Measurements from ENCODE around the gene ABCF1. TPM values are rescaled to one million over a fixed set of nuclear protein-coding genes. Genes with fewer than 3 reads are reported as not detected.
A peak's percentile ranks its signal among the peaks of the same experiment; 100 is the strongest.

The ABCF1 gene
- polyA plus RNA-seq, 1 donor from 2014 or later = 19.5 TPM

DNA sequence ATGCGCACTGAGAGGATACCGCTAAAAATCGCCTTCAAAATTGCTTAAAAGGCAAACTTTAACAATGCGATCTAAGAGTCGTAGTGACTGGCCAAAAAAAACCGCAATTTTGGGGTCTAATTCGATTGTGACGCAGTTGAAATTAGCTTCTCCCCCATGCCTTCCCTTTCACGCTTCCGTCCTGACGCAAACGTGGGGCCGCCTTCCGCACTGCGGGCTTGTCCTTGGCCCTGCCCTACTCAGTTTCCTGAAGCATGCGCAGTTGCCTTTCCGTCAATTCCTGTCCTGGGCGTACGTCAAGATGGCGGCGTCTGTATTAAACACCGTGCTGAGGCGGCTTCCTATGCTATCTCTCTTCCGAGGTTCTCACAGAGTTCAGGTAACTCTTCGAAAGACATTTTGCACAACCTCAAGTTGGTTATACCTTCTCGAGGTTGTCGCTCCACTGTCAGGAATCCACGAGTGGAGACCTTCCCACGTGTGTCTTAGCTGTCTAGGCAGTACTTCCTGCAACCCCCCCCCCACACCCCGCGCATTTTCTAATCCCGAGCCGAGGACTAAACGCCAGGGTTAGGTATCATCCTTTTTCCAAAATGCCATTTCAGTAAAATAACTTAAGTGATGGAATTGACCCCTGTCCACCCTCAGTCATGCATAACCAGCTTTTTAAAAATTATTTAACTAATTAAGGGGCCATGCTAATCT lies 46.5 kb downstream of the ABCF1 start, which contains the start of gene MRPS18B:
Gene MRPS18B (plus strand): TSS at position 276 of the 705 bp plus-strand sequence. CDS start 26 bp downstream, at position 302.
- H3K4me2 ChIP-seq (ENCODE audit: low read length) = peak within 1 kb of the TSS; percentile 81
- H2AFZ ChIP-seq (ENCODE audit: low read depth, low read length) = peak within 1 kb of the TSS; percentile 38
- peaks cover 8% of the 10 kb centered on the region for H3F3A ChIP-seq (ENCODE audit: insufficient read depth, low read length, poor library complexity, severe bottlenecking)
- H3K36me3 ChIP-seq (ENCODE audit: insufficient read depth, low read length) = peaks cover 9% of the 10 kb centered on the region
- peak within 1 kb of the TSS; percentile 100 for H3K27ac ChIP-seq (ENCODE audit: low read length)
- peak within 1 kb of the TSS; percentile 83 for H3K4me3 ChIP-seq (ENCODE audit: low read length)
- TF ChIP-seq EP300 (conservative IDR thresholded peaks at IDR 0.05; ENCODE audit: poor library complexity, severe bottlenecking) (no peak), RAD21 (conservative IDR thresholded peaks at IDR 0.05) (peak; percentile 41), SMC3 (conservative IDR thresholded peaks at IDR 0.05; ENCODE audit: poor library complexity) (no peak), TAF1 (IDR thresholded peaks at IDR 0.05; ENCODE audit: low read depth) (peak; percentile 88), EZH2 (IDR thresholded peaks at IDR 0.05; ENCODE audit: borderline replicate concordance, insufficient read depth, low read length, poor library complexity, severe bottlenecking) (no peak), POLR2AphosphoS5 (IDR thresholded peaks at IDR 0.05) (peak; percentile 96), MXI1 (conservative IDR thresholded peaks at IDR 0.05; ENCODE audit: poor library complexity, severe bottlenecking) (peak; percentile 99)
- TF ChIP-seq, protein P1, sequence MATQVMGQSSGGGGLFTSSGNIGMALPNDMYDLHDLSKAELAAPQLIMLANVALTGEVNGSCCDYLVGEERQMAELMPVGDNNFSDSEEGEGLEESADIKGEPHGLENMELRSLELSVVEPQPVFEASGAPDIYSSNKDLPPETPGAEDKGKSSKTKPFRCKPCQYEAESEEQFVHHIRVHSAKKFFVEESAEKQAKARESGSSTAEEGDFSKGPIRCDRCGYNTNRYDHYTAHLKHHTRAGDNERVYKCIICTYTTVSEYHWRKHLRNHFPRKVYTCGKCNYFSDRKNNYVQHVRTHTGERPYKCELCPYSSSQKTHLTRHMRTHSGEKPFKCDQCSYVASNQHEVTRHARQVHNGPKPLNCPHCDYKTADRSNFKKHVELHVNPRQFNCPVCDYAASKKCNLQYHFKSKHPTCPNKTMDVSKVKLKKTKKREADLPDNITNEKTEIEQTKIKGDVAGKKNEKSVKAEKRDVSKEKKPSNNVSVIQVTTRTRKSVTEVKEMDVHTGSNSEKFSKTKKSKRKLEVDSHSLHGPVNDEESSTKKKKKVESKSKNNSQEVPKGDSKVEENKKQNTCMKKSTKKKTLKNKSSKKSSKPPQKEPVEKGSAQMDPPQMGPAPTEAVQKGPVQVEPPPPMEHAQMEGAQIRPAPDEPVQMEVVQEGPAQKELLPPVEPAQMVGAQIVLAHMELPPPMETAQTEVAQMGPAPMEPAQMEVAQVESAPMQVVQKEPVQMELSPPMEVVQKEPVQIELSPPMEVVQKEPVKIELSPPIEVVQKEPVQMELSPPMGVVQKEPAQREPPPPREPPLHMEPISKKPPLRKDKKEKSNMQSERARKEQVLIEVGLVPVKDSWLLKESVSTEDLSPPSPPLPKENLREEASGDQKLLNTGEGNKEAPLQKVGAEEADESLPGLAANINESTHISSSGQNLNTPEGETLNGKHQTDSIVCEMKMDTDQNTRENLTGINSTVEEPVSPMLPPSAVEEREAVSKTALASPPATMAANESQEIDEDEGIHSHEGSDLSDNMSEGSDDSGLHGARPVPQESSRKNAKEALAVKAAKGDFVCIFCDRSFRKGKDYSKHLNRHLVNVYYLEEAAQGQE (IDR thresholded peaks at IDR 0.05; ENCODE audit: borderline replicate concordance) = peak; percentile 96
- TF ChIP-seq, protein P2, sequence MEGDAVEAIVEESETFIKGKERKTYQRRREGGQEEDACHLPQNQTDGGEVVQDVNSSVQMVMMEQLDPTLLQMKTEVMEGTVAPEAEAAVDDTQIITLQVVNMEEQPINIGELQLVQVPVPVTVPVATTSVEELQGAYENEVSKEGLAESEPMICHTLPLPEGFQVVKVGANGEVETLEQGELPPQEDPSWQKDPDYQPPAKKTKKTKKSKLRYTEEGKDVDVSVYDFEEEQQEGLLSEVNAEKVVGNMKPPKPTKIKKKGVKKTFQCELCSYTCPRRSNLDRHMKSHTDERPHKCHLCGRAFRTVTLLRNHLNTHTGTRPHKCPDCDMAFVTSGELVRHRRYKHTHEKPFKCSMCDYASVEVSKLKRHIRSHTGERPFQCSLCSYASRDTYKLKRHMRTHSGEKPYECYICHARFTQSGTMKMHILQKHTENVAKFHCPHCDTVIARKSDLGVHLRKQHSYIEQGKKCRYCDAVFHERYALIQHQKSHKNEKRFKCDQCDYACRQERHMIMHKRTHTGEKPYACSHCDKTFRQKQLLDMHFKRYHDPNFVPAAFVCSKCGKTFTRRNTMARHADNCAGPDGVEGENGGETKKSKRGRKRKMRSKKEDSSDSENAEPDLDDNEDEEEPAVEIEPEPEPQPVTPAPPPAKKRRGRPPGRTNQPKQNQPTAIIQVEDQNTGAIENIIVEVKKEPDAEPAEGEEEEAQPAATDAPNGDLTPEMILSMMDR (IDR thresholded peaks at IDR 0.05; ENCODE audit: poor library complexity, severe bottlenecking) = no peak
- H3K9me3 ChIP-seq (ENCODE audit: low read length) = no peaks in the 10 kb centered on the region
- H3K79me2 ChIP-seq (replicated peaks; ENCODE audit: insufficient read depth, low read length) = peaks cover 50% of the 10 kb centered on the region
- peak within 1 kb of the TSS; percentile 99 for H3K9ac ChIP-seq (ENCODE audit: low read length)
- H3K27me3 ChIP-seq (ENCODE audit: insufficient read depth, low read depth, low read length) = no peaks in the 10 kb centered on the region
- no peaks in the 10 kb centered on the region for H4K20me1 ChIP-seq (ENCODE audit: insufficient read depth)
- no peaks in the 10 kb centered on the region for H3K9me2 ChIP-seq (ENCODE audit: insufficient read depth, low read length)

DNA sequence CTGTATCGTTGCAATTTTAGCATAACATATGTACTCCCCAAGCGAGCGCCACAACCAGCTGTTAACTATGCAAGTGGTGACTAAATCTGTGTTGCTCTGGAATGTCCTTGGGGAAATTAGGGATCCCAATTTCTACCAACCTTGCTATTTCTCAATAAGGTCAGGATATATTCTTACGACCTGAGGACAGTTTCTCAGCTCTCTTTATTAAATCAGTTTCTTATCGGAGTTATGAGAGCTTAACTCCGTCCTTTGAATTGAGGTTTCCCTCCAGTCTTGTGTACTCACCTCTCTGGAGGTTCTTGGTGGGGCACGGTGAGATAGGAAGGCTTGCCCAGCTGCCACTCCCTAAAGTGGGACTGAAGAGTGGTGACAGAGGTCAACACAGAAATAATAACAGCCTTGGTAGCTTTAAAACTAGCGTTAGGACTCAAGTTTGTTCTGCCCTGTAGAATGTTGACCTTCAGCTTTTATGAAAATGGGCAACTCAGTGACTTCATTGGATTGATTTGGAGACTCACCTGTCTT lies 47.1 kb downstream of the ABCF1 start:
- peaks cover 9% of the 10 kb centered on the region for H3K36me3 ChIP-seq (ENCODE audit: insufficient read depth, low read length)
- peaks cover 47% of the 10 kb centered on the region for H3K79me2 ChIP-seq (replicated peaks; ENCODE audit: insufficient read depth, low read length)
- H3K27ac ChIP-seq (ENCODE audit: low read length) = peak overlapping the region; percentile 84
- TF ChIP-seq TAF1 (IDR thresholded peaks at IDR 0.05; ENCODE audit: low read depth) (no peak), MXI1 (conservative IDR thresholded peaks at IDR 0.05; ENCODE audit: poor library complexity, severe bottlenecking) (no peak), POLR2AphosphoS5 (IDR thresholded peaks at IDR 0.05) (no peak), RAD21 (conservative IDR thresholded peaks at IDR 0.05) (no peak), SMC3 (conservative IDR thresholded peaks at IDR 0.05; ENCODE audit: poor library complexity) (no peak), EP300 (conservative IDR thresholded peaks at IDR 0.05; ENCODE audit: poor library complexity, severe bottlenecking) (no peak), EZH2 (IDR thresholded peaks at IDR 0.05; ENCODE audit: borderline replicate concordance, insufficient read depth, low read length, poor library complexity, severe bottlenecking) (no peak)
- TF ChIP-seq, protein P2 (IDR thresholded peaks at IDR 0.05; ENCODE audit: poor library complexity, severe bottlenecking) = no peak
- TF ChIP-seq, protein P1 (IDR thresholded peaks at IDR 0.05; ENCODE audit: borderline replicate concordance) = no peak
- no peaks in the 10 kb centered on the region for H3K27me3 ChIP-seq (ENCODE audit: insufficient read depth, low read depth, low read length)
- H3K9me2 ChIP-seq (ENCODE audit: insufficient read depth, low read length) = no peaks in the 10 kb centered on the region
- H3K4me2 ChIP-seq (ENCODE audit: low read length) = peak overlapping the region; percentile 69
- peak overlapping the region; percentile 83 for H3K4me3 ChIP-seq (ENCODE audit: low read length)
- H3F3A ChIP-seq (ENCODE audit: insufficient read depth, low read length, poor library complexity, severe bottlenecking) = peaks cover 8% of the 10 kb centered on the region
- peak overlapping the region; percentile 80 for H3K9ac ChIP-seq (ENCODE audit: low read length)
- H2AFZ ChIP-seq (ENCODE audit: low read depth, low read length) = peak overlapping the region; percentile 38
- H4K20me1 ChIP-seq (ENCODE audit: insufficient read depth) = no peaks in the 10 kb centered on the region
- H3K9me3 ChIP-seq (ENCODE audit: low read length) = no peaks in the 10 kb centered on the region

Measured in neural cell (in vitro differentiated cells).